Lung (tissue), 12 donors: ENCODE measurements around the gene SHISA6. TPM values are rescaled to one million over a fixed set of nuclear protein-coding genes. Genes with fewer than 3 reads are reported as not detected.

Experiments
- ATAC-seq: fragments of 200-7000 bp; cut with Tn5 transposase; one replicate; pipeline ENCODE4 v1.9.1; 2020; ENCODE audit warnings: moderate number of reproducible peaks; ENCODE audit not compliant: insufficient read depth, low FRiP score
- DNase-seq, 3 donors: peaks; one replicate each; pipeline ENCODE4 v3.0.0-alpha.2; 2013 to 2017
- H3K27ac ChIP-seq, 2 donors: one replicate each; pipeline ENCODE4 v1.5.1; 2013; ENCODE audit warnings: mild to moderate bottlenecking in 2 of 2, moderate library complexity in 2 of 2, control low read depth in 1 of 2, inconsistent platforms in 1 of 2, low read depth in 1 of 2, low read length in 1 of 2
- H3K27me3 ChIP-seq, 3 donors: one replicate each; pipeline ENCODE4 v1.5.1; 2013; ENCODE audit warnings: low read length in 2 of 3; ENCODE audit not compliant: control insufficient read depth in 3 of 3, insufficient read depth in 3 of 3
- H3K36me3 ChIP-seq, 4 donors: one replicate each; pipeline ENCODE4 v1.5.1; 2013; ENCODE audit warnings: low read length in 4 of 4, mild to moderate bottlenecking in 1 of 4, moderate library complexity in 1 of 4; ENCODE audit not compliant: control insufficient read depth in 4 of 4, insufficient read depth in 4 of 4
- H3K4me1 ChIP-seq, 5 donors: one replicate each; pipeline ENCODE4 v1.5.1; 2013; ENCODE audit warnings: low read length in 5 of 5, mild to moderate bottlenecking in 2 of 5, moderate library complexity in 1 of 5; ENCODE audit not compliant: control insufficient read depth in 5 of 5, insufficient read depth in 5 of 5
- H3K4me3 ChIP-seq: one replicate; pipeline ENCODE4 v1.5.1; 2013; ENCODE audit warnings: mild to moderate bottlenecking, control low read depth, moderate library complexity
- H3K9ac ChIP-seq, 2 donors: one replicate each; pipeline ENCODE4 v1.5.1; 2013; ENCODE audit warnings: low read length in 2 of 2, control low read depth in 1 of 2; ENCODE audit not compliant: insufficient read depth in 1 of 2
- H3K9me3 ChIP-seq, 4 donors: one replicate each; pipeline ENCODE4 v1.5.1; 2013; ENCODE audit warnings: low read length in 3 of 4, mild to moderate bottlenecking in 1 of 4, moderate library complexity in 1 of 4; ENCODE audit not compliant: control insufficient read depth in 4 of 4, insufficient read depth in 3 of 4
- WGBS, 2 donors: extraction: QIAGEN DNeasy Blood & Tissue Kit; methylation state at CpG; one replicate each; pipeline ENCODE4 v1.1.7; 2013; 5-methylcytosine and 5-hydroxymethylcytosine counted together
- polyA plus RNA-seq, 2 donors: library from polyadenylated mRNA; stranded (reverse); fragments of 200-250 nt; gene quantifications; one replicate each; pipeline ENCODE4 v1.2.1, GENCODE V29; 2013
- total RNA-seq, 2 donors: library from RNA; depleted of rRNA in 1 of 2; stranded (reverse); fragments of >200 nt in 1 of 2; gene quantifications; one replicate each; pipeline ENCODE4 v1.2.1, GENCODE V29; 2014 to 2021
- TF ChIP-seq, protein P1 (sequence below): IDR thresholded peaks from 2 replicates; pipeline ENCODE4 v1.5.1; 2012; ENCODE audit warnings: mild to moderate bottlenecking; ENCODE audit errors: control extremely low read depth, extremely low read depth
- donor health status: control.
- donor health status: control.
- donor health status: Bipolar disorder and iron deficiency.
- donor health status: healthy.
- donor health status: DM: yes; HTN: yes; CAD: no.

SHISA6 gene
- total and polyA plus RNA-seq, 4 donors: 0.03 to 0.34 (median 0.11) TPM

GRCh38 chr17:11545002-11545401, 304.0 kb downstream of the SHISA6 start:
- H3K9ac ChIP-seq: no peak overlapping the region
- no peaks in the 10 kb centered on the region for H3K27me3 ChIP-seq
- H3K36me3 ChIP-seq: no peaks in the 10 kb centered on the region
- no peak for ATAC-seq
- no peaks in the 10 kb centered on the region for H3K4me1 ChIP-seq
- TF ChIP-seq, protein P1, sequence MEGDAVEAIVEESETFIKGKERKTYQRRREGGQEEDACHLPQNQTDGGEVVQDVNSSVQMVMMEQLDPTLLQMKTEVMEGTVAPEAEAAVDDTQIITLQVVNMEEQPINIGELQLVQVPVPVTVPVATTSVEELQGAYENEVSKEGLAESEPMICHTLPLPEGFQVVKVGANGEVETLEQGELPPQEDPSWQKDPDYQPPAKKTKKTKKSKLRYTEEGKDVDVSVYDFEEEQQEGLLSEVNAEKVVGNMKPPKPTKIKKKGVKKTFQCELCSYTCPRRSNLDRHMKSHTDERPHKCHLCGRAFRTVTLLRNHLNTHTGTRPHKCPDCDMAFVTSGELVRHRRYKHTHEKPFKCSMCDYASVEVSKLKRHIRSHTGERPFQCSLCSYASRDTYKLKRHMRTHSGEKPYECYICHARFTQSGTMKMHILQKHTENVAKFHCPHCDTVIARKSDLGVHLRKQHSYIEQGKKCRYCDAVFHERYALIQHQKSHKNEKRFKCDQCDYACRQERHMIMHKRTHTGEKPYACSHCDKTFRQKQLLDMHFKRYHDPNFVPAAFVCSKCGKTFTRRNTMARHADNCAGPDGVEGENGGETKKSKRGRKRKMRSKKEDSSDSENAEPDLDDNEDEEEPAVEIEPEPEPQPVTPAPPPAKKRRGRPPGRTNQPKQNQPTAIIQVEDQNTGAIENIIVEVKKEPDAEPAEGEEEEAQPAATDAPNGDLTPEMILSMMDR: no peak
- no peak overlapping the region for H3K27ac ChIP-seq
- H3K4me3 ChIP-seq: no peak overlapping the region
- WGBS, 2 donors: 81 to 87% methylated on average over 6 of the region's 6 CpGs
- peaks cover 0 to 10% (median 6%) of the 10 kb centered on the region in 4 donors for H3K9me3 ChIP-seq
- DNase-seq: no peak

DNA sequence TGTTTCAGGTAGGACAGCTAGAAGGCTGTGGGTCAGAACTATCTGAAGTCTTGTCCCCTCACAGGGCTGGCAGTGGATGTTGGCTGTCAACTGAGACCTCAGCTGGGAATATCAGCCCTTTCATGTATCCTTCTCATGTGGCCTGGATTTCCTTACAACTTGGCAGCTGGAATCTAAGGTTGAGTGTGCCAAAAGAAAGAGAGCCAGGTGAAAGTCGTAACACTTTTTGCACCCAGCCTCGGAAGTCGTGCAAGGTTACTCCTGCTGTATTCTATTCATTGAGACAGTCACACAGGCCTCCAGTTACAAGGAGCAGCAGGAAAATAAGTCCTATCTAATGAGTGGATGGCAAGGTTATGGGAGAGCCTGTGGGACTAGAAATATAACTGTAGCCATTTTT, 304.7 kb downstream of the SHISA6 start:
- TF ChIP-seq, protein P1: no peak

DNA sequence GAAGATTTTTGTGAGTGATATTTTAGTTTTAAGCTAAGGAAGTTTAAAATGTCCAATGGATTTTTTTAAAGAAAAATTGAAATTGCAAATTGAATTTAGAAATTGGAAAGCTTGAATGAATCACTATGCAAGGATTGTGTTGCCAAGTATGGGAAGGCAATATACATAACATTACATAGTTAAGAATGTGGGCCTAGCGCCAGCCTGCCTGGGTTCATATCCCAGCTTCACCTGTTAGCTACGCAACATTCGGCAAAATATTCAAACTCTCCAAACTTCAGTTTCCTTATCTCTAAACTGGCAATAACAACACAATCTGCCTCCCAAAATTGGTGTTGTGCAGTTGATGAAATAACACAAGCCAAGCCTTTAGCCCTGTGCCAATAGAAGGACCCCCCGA, 306.8 kb downstream of the SHISA6 start:
- TF ChIP-seq, protein P1: no peak
- no peak for DNase-seq
- no peak for ATAC-seq
- Histone ChIP-seq H3K27me3 (no peaks in the 10 kb centered on the region), H3K4me1 (no peaks in the 10 kb centered on the region), H3K9me3 (peaks cover 0 to under 1% (median 0%) of the 10 kb centered on the region in 4 donors), H3K4me3 (no peak overlapping the region), H3K27ac (no peak overlapping the region), H3K9ac (no peak overlapping the region), H3K36me3 (no peaks in the 10 kb centered on the region)
- 94 to 96% methylated on average over 4 of the region's 4 CpGs for WGBS, 2 donors

More for the DNA sequence above, 304.7 kb downstream of the SHISA6 start:
- Histone ChIP-seq H3K4me3 (no peak overlapping the region), H3K9ac (no peak overlapping the region), H3K27me3 (no peaks in the 10 kb centered on the region), H3K9me3 (peaks cover 0 to 10% (median 6%) of the 10 kb centered on the region in 4 donors), H3K4me1 (no peaks in the 10 kb centered on the region), H3K27ac (no peak overlapping the region), H3K36me3 (no peaks in the 10 kb centered on the region)
- no peak for DNase-seq
- 79 to 90% methylated on average over 3 of the region's 3 CpGs for WGBS, 2 donors
- no peak for ATAC-seq

GRCh38 chr17:11548398-11548797, 307.4 kb downstream of the SHISA6 start:
- TF ChIP-seq, protein P1: no peak
- no peak for ATAC-seq
- no peaks in the 10 kb centered on the region for H3K4me1 ChIP-seq
- DNase-seq: no peak
- 67 to 85% methylated on average over 2 of the region's 2 CpGs for WGBS, 2 donors
- no peaks in the 10 kb centered on the region for H3K27me3 ChIP-seq
- H3K9ac ChIP-seq: no peak overlapping the region
- H3K4me3 ChIP-seq: no peak overlapping the region
- H3K27ac ChIP-seq: no peak overlapping the region
- H3K9me3 ChIP-seq: no peaks in the 10 kb centered on the region
- no peaks in the 10 kb centered on the region for H3K36me3 ChIP-seq
